ENCODE measurements around the gene C13orf46.

The C13orf46 gene

GRCh38 chr13:113947311-113948033 is 26.4 kb downstream of the C13orf46 start:
- DNase-seq, result no peak
- no peak overlapping the region for H3K27ac ChIP-seq (ENCODE audit: insufficient read depth, low read length, poor library complexity, severe bottlenecking)
- peaks cover 4% of the 10 kb centered on the region for H3K4me1 ChIP-seq (ENCODE audit: control insufficient read depth, insufficient read depth, low read length, poor library complexity, severe bottlenecking)
- no peaks in the 10 kb centered on the region for H3K27me3 ChIP-seq (replicated peaks; ENCODE audit: control insufficient read depth, insufficient read depth, low read length, poor library complexity, severe bottlenecking)
- no peak overlapping the region for H3K4me3 ChIP-seq (ENCODE audit: insufficient read depth, low read depth, low read length, poor library complexity, severe bottlenecking)
- H3K36me3 ChIP-seq (ENCODE audit: control insufficient read depth, insufficient read depth, low read length), result no peaks in the 10 kb centered on the region
- H3K9me3 ChIP-seq (ENCODE audit: control insufficient read depth, low read length), result no peaks in the 10 kb centered on the region

- no peaks in the 10 kb centered on the region for H3K27me3 ChIP-seq (replicated peaks; ENCODE audit: control insufficient read depth, insufficient read depth, low read length, poor library complexity, severe bottlenecking)
Measured at GRCh38 chr13:113946409-113947181, 27.3 kb downstream of the C13orf46 start.

GRCh38 chr13:113945857-113946408 is 27.9 kb downstream of the C13orf46 start:
- no peaks in the 10 kb centered on the region for H3K4me1 ChIP-seq (ENCODE audit: control insufficient read depth, insufficient read depth, low read length, poor library complexity, severe bottlenecking)

More at GRCh38 chr13:113946409-113947181, 27.3 kb downstream of the C13orf46 start:
- Histone ChIP-seq H3K27ac (ENCODE audit: insufficient read depth, low read length, poor library complexity, severe bottlenecking) (no peak overlapping the region), H3K4me3 (ENCODE audit: insufficient read depth, low read depth, low read length, poor library complexity, severe bottlenecking) (no peak overlapping the region), H3K4me1 (ENCODE audit: control insufficient read depth, insufficient read depth, low read length, poor library complexity, severe bottlenecking) (peaks cover 1% of the 10 kb centered on the region), H3K36me3 (ENCODE audit: control insufficient read depth, insufficient read depth, low read length) (no peaks in the 10 kb centered on the region), H3K9me3 (ENCODE audit: control insufficient read depth, low read length) (no peaks in the 10 kb centered on the region)
- no peak for DNase-seq

GRCh38 chr13:113943821-113944565 is 29.9 kb downstream of the C13orf46 start:
- DNase-seq, result no peak
- Histone ChIP-seq H3K9me3 (ENCODE audit: control insufficient read depth, low read length) (no peaks in the 10 kb centered on the region), H3K27me3 (replicated peaks; ENCODE audit: control insufficient read depth, insufficient read depth, low read length, poor library complexity, severe bottlenecking) (no peaks in the 10 kb centered on the region), H3K4me3 (ENCODE audit: insufficient read depth, low read depth, low read length, poor library complexity, severe bottlenecking) (no peak overlapping the region), H3K36me3 (ENCODE audit: control insufficient read depth, insufficient read depth, low read length) (no peaks in the 10 kb centered on the region), H3K27ac (ENCODE audit: insufficient read depth, low read length, poor library complexity, severe bottlenecking) (no peak overlapping the region), H3K4me1 (ENCODE audit: control insufficient read depth, insufficient read depth, low read length, poor library complexity, severe bottlenecking) (no peaks in the 10 kb centered on the region)

More at GRCh38 chr13:113945857-113946408, 27.9 kb downstream of the C13orf46 start:
- no peak for DNase-seq
- Histone ChIP-seq H3K4me3 (ENCODE audit: insufficient read depth, low read depth, low read length, poor library complexity, severe bottlenecking) (no peak overlapping the region), H3K36me3 (ENCODE audit: control insufficient read depth, insufficient read depth, low read length) (no peaks in the 10 kb centered on the region), H3K27me3 (replicated peaks; ENCODE audit: control insufficient read depth, insufficient read depth, low read length, poor library complexity, severe bottlenecking) (no peaks in the 10 kb centered on the region), H3K9me3 (ENCODE audit: control insufficient read depth, low read length) (no peaks in the 10 kb centered on the region), H3K27ac (ENCODE audit: insufficient read depth, low read length, poor library complexity, severe bottlenecking) (no peak overlapping the region)

- DNase-seq, result no peak
- Histone ChIP-seq H3K36me3 (ENCODE audit: control insufficient read depth, insufficient read depth, low read length) (no peaks in the 10 kb centered on the region), H3K9me3 (ENCODE audit: control insufficient read depth, low read length) (no peaks in the 10 kb centered on the region), H3K27ac (ENCODE audit: insufficient read depth, low read length, poor library complexity, severe bottlenecking) (no peak overlapping the region), H3K4me1 (ENCODE audit: control insufficient read depth, insufficient read depth, low read length, poor library complexity, severe bottlenecking) (no peaks in the 10 kb centered on the region), H3K27me3 (replicated peaks; ENCODE audit: control insufficient read depth, insufficient read depth, low read length, poor library complexity, severe bottlenecking) (no peaks in the 10 kb centered on the region), H3K4me3 (ENCODE audit: insufficient read depth, low read depth, low read length, poor library complexity, severe bottlenecking) (no peak overlapping the region)
Measured at GRCh38 chr13:113942591-113943103, 31.2 kb downstream of the C13orf46 start.

- H3K27ac ChIP-seq (ENCODE audit: insufficient read depth, low read length, poor library complexity, severe bottlenecking), result no peak overlapping the region
Measured at GRCh38 chr13:113941571-113942191, 32.2 kb downstream of the C13orf46 start.

GRCh38 chr13:113939944-113940297 is 34.0 kb downstream of the C13orf46 start:
- Histone ChIP-seq H3K4me1 (ENCODE audit: control insufficient read depth, insufficient read depth, low read length, poor library complexity, severe bottlenecking) (no peaks in the 10 kb centered on the region), H3K4me3 (ENCODE audit: insufficient read depth, low read depth, low read length, poor library complexity, severe bottlenecking) (no peak overlapping the region), H3K36me3 (ENCODE audit: control insufficient read depth, insufficient read depth, low read length) (no peaks in the 10 kb centered on the region), H3K27ac (ENCODE audit: insufficient read depth, low read length, poor library complexity, severe bottlenecking) (no peak overlapping the region), H3K27me3 (replicated peaks; ENCODE audit: control insufficient read depth, insufficient read depth, low read length, poor library complexity, severe bottlenecking) (no peaks in the 10 kb centered on the region), H3K9me3 (ENCODE audit: control insufficient read depth, low read length) (no peaks in the 10 kb centered on the region)
- DNase-seq, result no peak

More at GRCh38 chr13:113941571-113942191, 32.2 kb downstream of the C13orf46 start:
- Histone ChIP-seq H3K27me3 (replicated peaks; ENCODE audit: control insufficient read depth, insufficient read depth, low read length, poor library complexity, severe bottlenecking) (no peaks in the 10 kb centered on the region), H3K9me3 (ENCODE audit: control insufficient read depth, low read length) (no peaks in the 10 kb centered on the region), H3K4me1 (ENCODE audit: control insufficient read depth, insufficient read depth, low read length, poor library complexity, severe bottlenecking) (no peaks in the 10 kb centered on the region), H3K36me3 (ENCODE audit: control insufficient read depth, insufficient read depth, low read length) (no peaks in the 10 kb centered on the region), H3K4me3 (ENCODE audit: insufficient read depth, low read depth, low read length, poor library complexity, severe bottlenecking) (no peak overlapping the region)
- DNase-seq, result no peak

- Histone ChIP-seq H3K36me3 (ENCODE audit: control insufficient read depth, insufficient read depth, low read length) (no peaks in the 10 kb centered on the region), H3K4me3 (ENCODE audit: insufficient read depth, low read depth, low read length, poor library complexity, severe bottlenecking) (no peak overlapping the region), H3K9me3 (ENCODE audit: control insufficient read depth, low read length) (no peaks in the 10 kb centered on the region), H3K27ac (ENCODE audit: insufficient read depth, low read length, poor library complexity, severe bottlenecking) (no peak overlapping the region), H3K27me3 (replicated peaks; ENCODE audit: control insufficient read depth, insufficient read depth, low read length, poor library complexity, severe bottlenecking) (no peaks in the 10 kb centered on the region), H3K4me1 (ENCODE audit: control insufficient read depth, insufficient read depth, low read length, poor library complexity, severe bottlenecking) (no peaks in the 10 kb centered on the region)
- DNase-seq, result no peak
Measured at GRCh38 chr13:113939129-113939943, 34.5 kb downstream of the C13orf46 start.

- Histone ChIP-seq H3K4me1 (ENCODE audit: control insufficient read depth, insufficient read depth, low read length, poor library complexity, severe bottlenecking) (no peaks in the 10 kb centered on the region), H3K27me3 (replicated peaks; ENCODE audit: control insufficient read depth, insufficient read depth, low read length, poor library complexity, severe bottlenecking) (no peaks in the 10 kb centered on the region), H3K4me3 (ENCODE audit: insufficient read depth, low read depth, low read length, poor library complexity, severe bottlenecking) (no peak overlapping the region), H3K36me3 (ENCODE audit: control insufficient read depth, insufficient read depth, low read length) (no peaks in the 10 kb centered on the region), H3K27ac (ENCODE audit: insufficient read depth, low read length, poor library complexity, severe bottlenecking) (no peak overlapping the region), H3K9me3 (ENCODE audit: control insufficient read depth, low read length) (no peaks in the 10 kb centered on the region)
- no peak for DNase-seq
Measured at GRCh38 chr13:113938716-113939115, 35.2 kb downstream of the C13orf46 start.

Data from effector memory CD4-positive, alpha-beta T cell (primary cell).